Caco-2 (cell line): ENCODE data around the gene RAB10. TPM values are rescaled to one million over a fixed set of nuclear protein-coding genes. Genes with fewer than 3 reads are reported as not detected.

Source experiments
- BruUV-seq: library from RNA; stranded (reverse); fragments of 400-500 nt; replicated peaks from 2 replicates; lab custom pipeline; 2021; lab: Mats Ljungman, UMichigan
- CTCF ChIA-PET: fragments of 300-600 bp; sonication (Branson Sonifier 250); formaldehyde crosslinking; loops from one replicate; lab custom pipeline; 2022; ENCODE audit warnings: antibody characterized with exemption; lab: Charles Lee
- POLR2A ChIA-PET: fragments of 300-600 bp; sonication (Branson Sonifier 250); formaldehyde crosslinking; loops from one replicate; lab custom pipeline; 2022; ENCODE audit warnings: antibody characterized with exemption; lab: Charles Lee
- DNase-seq, 2 experiments: peaks; one replicate each; pipeline versions ENCODE4 v3.0.0 to v3.0.0-alpha.2; 2020 to 2022
- H3K27me3 ChIP-seq: replicated peaks from 2 replicates; pipeline ENCODE4 v1.6.0; 2011; ENCODE audit warnings: low read length; ENCODE audit not compliant: control insufficient read depth, insufficient read depth
- H3K36me3 ChIP-seq: 2 replicates; pipeline ENCODE4 v1.5.1; 2011; ENCODE audit warnings: low read length; ENCODE audit not compliant: control insufficient read depth, insufficient read depth
- H3K4me1 ChIP-seq: fragments of 250-450 bp; sonication (Bioruptor Pico); 2 replicates; pipeline ENCODE4 v1.5.1; 2020; ENCODE audit warnings: mild to moderate bottlenecking
- H3K4me3 ChIP-seq: 2 replicates; pipeline ENCODE4 v1.5.1; 2011; ENCODE audit warnings: low read depth, mild to moderate bottlenecking, control low read depth, low read length
- H3K9me3 ChIP-seq: fragments of 250-450 bp; sonication (Bioruptor Pico); 2 replicates; pipeline ENCODE4 v1.5.1; 2020; ENCODE audit warnings: mild to moderate bottlenecking, moderate library complexity
- H3K27ac Mint-ChIP-seq: one replicate; pipeline ENCODE4 v1.8.0; 2022; ENCODE audit warnings: mixed read lengths; ENCODE audit not compliant: unreplicated experiment
- H3K27me3 Mint-ChIP-seq: one replicate; pipeline ENCODE4 v1.8.0; 2022; ENCODE audit warnings: mixed read lengths; ENCODE audit not compliant: insufficient read depth, unreplicated experiment
- H3K36me3 Mint-ChIP-seq: one replicate; pipeline ENCODE4 v1.8.0; 2022; ENCODE audit warnings: mild to moderate bottlenecking, mixed read lengths; ENCODE audit not compliant: insufficient read depth, unreplicated experiment
- H3K4me1 Mint-ChIP-seq: one replicate; pipeline ENCODE4 v1.8.0; 2022; ENCODE audit warnings: low read depth, mixed read lengths; ENCODE audit not compliant: unreplicated experiment
- H3K4me3 Mint-ChIP-seq: one replicate; pipeline ENCODE4 v1.8.0; 2022; ENCODE audit warnings: mild to moderate bottlenecking, moderate library complexity, mixed read lengths; ENCODE audit not compliant: unreplicated experiment
- H3K9me3 Mint-ChIP-seq: one replicate; pipeline ENCODE4 v1.8.0; 2022; ENCODE audit warnings: mixed read lengths; ENCODE audit not compliant: unreplicated experiment
- CTCF ChIP-seq, 2 experiments: fragments of 200-600 bp in 1 of 2; IDR thresholded peaks; 1 replicate in 1 of 2; 2 replicates in 1 of 2; pipeline versions ENCODE4 v1.5.1 to v1.8.0; 2011 to 2022; ENCODE audit warnings: antibody characterized with exemption in 1 of 2, control low read depth in 1 of 2, inconsistent platforms in 1 of 2, low read depth in 1 of 2, low read length in 1 of 2, mild to moderate bottlenecking in 1 of 2, moderate library complexity in 1 of 2; ENCODE audit not compliant: insufficient read depth in 1 of 2, severe bottlenecking in 1 of 2, unreplicated experiment in 1 of 2
- intact Hi-C: fragments of 100-400 bp; cut with micrococcal nuclease; formaldehyde crosslinking; loops from one replicate; pipeline ENCODE4 v1.10.0; 2022; ENCODE audit not compliant: unreplicated experiment
- total RNA-seq: library from RNA; stranded (reverse); gene quantifications from 2 replicates; pipeline ENCODE4 v1.2.3, GENCODE V29; 2022

The RAB10 gene
- total RNA-seq, 1 experiment from 2014 or later = 213 TPM

- H3K27ac Mint-ChIP-seq = peak overlapping the region; percentile 65
- peaks cover 28% of the 10 kb centered on the region for H3K4me1 ChIP-seq
These were observed 25.8 kb upstream of the RAB10 start for GRCh38 chr2:26008095-26008494.

GRCh38 chr2:26008851-26009566 lies 24.9 kb upstream of the RAB10 start:
- no peak overlapping the region for H3K4me3 Mint-ChIP-seq
- peaks cover 37% of the 10 kb centered on the region for H3K4me1 ChIP-seq

More at GRCh38 chr2:26008095-26008494, 25.8 kb upstream of the RAB10 start:
- CTCF ChIA-PET = no interaction called here
- Mint-ChIP-seq H3K36me3 (peaks cover 21% of the 10 kb centered on the region), H3K9me3 (no peaks in the 10 kb centered on the region), H3K27me3 (no peaks in the 10 kb centered on the region), H3K4me3 (no peak overlapping the region), H3K4me1 (peaks cover 44% of the 10 kb centered on the region)
- TF ChIP-seq CTCF (IDR thresholded peaks at IDR 0.05; ENCODE audit: insufficient read depth in 1 of 2, low read depth in 1 of 2, low read length in 1 of 2, severe bottlenecking in 1 of 2, unreplicated experiment in 1 of 2) = no peak
- intact Hi-C loops = no loop called here
- Histone ChIP-seq H3K36me3 (no peaks in the 10 kb centered on the region), H3K27me3 (no peaks in the 10 kb centered on the region), H3K4me3 (no peak overlapping the region), H3K9me3 (no peaks in the 10 kb centered on the region)
- no peak for DNase-seq
- no TSS peak for BruUV-seq
- POLR2A ChIA-PET = interaction anchor here (0.6 to 0.7 kb wide), 3 partner anchors 42 to 121 kb away, joined by 4 to 8 read pairs (median 6); no protein-coding TSS in a partner anchor

GRCh38 chr2:26009567-26009963 lies 24.3 kb upstream of the RAB10 start:
- Mint-ChIP-seq H3K27ac (peak overlapping the region; percentile 65), H3K4me1 (peaks cover 45% of the 10 kb centered on the region), H3K9me3 (no peaks in the 10 kb centered on the region), H3K27me3 (no peaks in the 10 kb centered on the region), H3K36me3 (peaks cover 21% of the 10 kb centered on the region), H3K4me3 (no peak overlapping the region)
- no peaks in the 10 kb centered on the region for H3K36me3 ChIP-seq
- no peak for DNase-seq
- intact Hi-C loops = no loop called here
- no peak overlapping the region for H3K4me3 ChIP-seq
- CTCF ChIA-PET = interaction anchor here (0.8 kb wide), 1 partner anchor 12 kb away, joined by 3 read pairs; no protein-coding TSS in a partner anchor
- no peaks in the 10 kb centered on the region for H3K9me3 ChIP-seq
- BruUV-seq = no TSS peak
- H3K4me1 ChIP-seq = peaks cover 38% of the 10 kb centered on the region
- H3K27me3 ChIP-seq = no peaks in the 10 kb centered on the region
- no peak for TF ChIP-seq CTCF (IDR thresholded peaks at IDR 0.05; ENCODE audit: insufficient read depth in 1 of 2, low read depth in 1 of 2, low read length in 1 of 2, severe bottlenecking in 1 of 2, unreplicated experiment in 1 of 2)
- POLR2A ChIA-PET = no interaction called here

More at GRCh38 chr2:26008851-26009566, 24.9 kb upstream of the RAB10 start:
- H3K36me3 ChIP-seq = no peaks in the 10 kb centered on the region
- H3K27me3 ChIP-seq = no peaks in the 10 kb centered on the region
- no peaks in the 10 kb centered on the region for H3K9me3 ChIP-seq
- DNase-seq = peak in 1 of 2 experiments; percentile 62
- Mint-ChIP-seq H3K27ac (peak overlapping the region; percentile 65), H3K9me3 (no peaks in the 10 kb centered on the region), H3K36me3 (peaks cover 21% of the 10 kb centered on the region), H3K27me3 (no peaks in the 10 kb centered on the region), H3K4me1 (peaks cover 45% of the 10 kb centered on the region)
- BruUV-seq = no TSS peak
- ChIA-PET POLR2A (no interaction called here), CTCF (interaction anchor here (0.8 kb wide), 1 partner anchor 11 kb away, joined by 3 read pairs; no protein-coding TSS in a partner anchor)
- TF ChIP-seq CTCF (IDR thresholded peaks at IDR 0.05; ENCODE audit: insufficient read depth in 1 of 2, low read depth in 1 of 2, low read length in 1 of 2, severe bottlenecking in 1 of 2, unreplicated experiment in 1 of 2) = no peak
- intact Hi-C loops = no loop called here
- no peak overlapping the region for H3K4me3 ChIP-seq
